A549 (cell line): Measurements from ENCODE around the gene CXCL10. TPM values are rescaled to one million over a fixed set of nuclear protein-coding genes. Genes with fewer than 3 reads are reported as not detected.

Experiments
- ATAC-seq, 2 experiments: fragments of 200-7000 bp in 1 of 2; fragments of >200 bp in 1 of 2; cut with Nextera tagmentation in 1 of 2; cut with Tn5 transposase in 1 of 2; 3 replicates each; pipeline versions ENCODE4 v1.8.0 to v1.9.1; 2018 to 2020; ENCODE audit warnings: mild to moderate bottlenecking in 1 of 2, moderate library complexity in 1 of 2
- CTCF ChIA-PET: fragments of 300-600 bp; sonication (Branson Sonifier 250); formaldehyde crosslinking; extraction: SDS; loops from one replicate; lab custom pipeline; 2021; ENCODE audit warnings: antibody characterized with exemption, inconsistent platforms; lab: Yijun Ruan, JAX
- POLR2A ChIA-PET: fragments of 350-600 bp; formaldehyde crosslinking; extraction: SDS; loops from one replicate; lab custom pipeline; 2021; ENCODE audit warnings: antibody characterized with exemption, inconsistent platforms; lab: Yijun Ruan, JAX
- DNase-seq, 2 experiments: peaks; one replicate each; pipeline versions ENCODE4 v3.0.0 to v3.0.0-alpha.2; 2011 to 2016; ENCODE audit warnings: low read depth in 1 of 2, low spot score in 1 of 2
- FAIRE-seq: peaks from 2 replicates; lab custom pipeline; 2011; peaks lifted over from hg19 to GRCh38; lab: Jason Lieb, UNC
- H3K27ac ChIP-seq, 2 experiments: fragments of >200 bp; sonication (Bioruptor Twin); formaldehyde crosslinking; 3 replicates each; pipeline ENCODE4 v1.5.1; 2016 to 2017
- H3K4me1 ChIP-seq: fragments of >200 bp; sonication (Bioruptor Twin); formaldehyde crosslinking; 3 replicates; pipeline ENCODE4 v1.6.1; 2016
- H3K4me2 ChIP-seq: fragments of >200 bp; sonication (Bioruptor Twin); formaldehyde crosslinking; 3 replicates; pipeline ENCODE4 v1.6.1; 2016
- H3K4me3 ChIP-seq: fragments of >200 bp; sonication (Bioruptor Twin); formaldehyde crosslinking; 3 replicates; pipeline ENCODE4 v1.5.1; 2016
- H3K9me3 ChIP-seq: fragments of >200 bp; sonication (Bioruptor Twin); formaldehyde crosslinking; 3 replicates; pipeline ENCODE4 v1.6.1; 2016
- CBX8 ChIP-seq: fragments of 200-600 bp; sonication (generic); IDR thresholded peaks from 2 replicates; pipeline ENCODE4 v1.6.1; 2016
- CHD2 ChIP-seq: fragments of 150-350 bp; IDR thresholded peaks from 2 replicates; pipeline ENCODE4 v1.6.1; 2014; ENCODE audit warnings: low read length; ENCODE audit not compliant: partially characterized antibody
- CHD4 ChIP-seq: fragments of 200-600 bp; sonication (generic); IDR thresholded peaks from 2 replicates; pipeline ENCODE4 v1.6.1; 2016; ENCODE audit warnings: antibody characterized with exemption, mild to moderate bottlenecking, borderline replicate concordance
- EHF ChIP-seq: fragments of 250-450 bp; sonication (Bioruptor Pico); IDR thresholded peaks from 2 replicates; pipeline ENCODE4 v1.5.0; 2020; ENCODE audit warnings: mild to moderate bottlenecking
- EHMT2 ChIP-seq: fragments of 200-600 bp; sonication (generic); IDR thresholded peaks from 2 replicates; pipeline ENCODE4 v1.6.1; 2016; ENCODE audit warnings: antibody characterized with exemption, low read depth, mild to moderate bottlenecking, moderate library complexity
- EP300 ChIP-seq, 2 experiments: fragments of >200 bp; sonication (Bioruptor Twin); formaldehyde crosslinking; IDR thresholded peaks; 2 replicates in 1 of 2; 3 replicates in 1 of 2; pipeline ENCODE4 v1.6.1; 2016 to 2017
- FOSL2 ChIP-seq, 2 experiments: fragments of 450-650 bp in 1 of 2; fragments of >200 bp in 1 of 2; sonication (Bioruptor Twin) in 1 of 2; formaldehyde crosslinking; IDR thresholded peaks; 2 replicates each; pipeline versions ENCODE4 v1.5.0 to v1.6.1; 2016 to 2020; ENCODE audit warnings: mild to moderate bottlenecking in 1 of 2, moderate library complexity in 1 of 2
- GATA3 ChIP-seq: IDR thresholded peaks from 2 replicates; pipeline ENCODE4 v1.6.1; 2012; ENCODE audit warnings: borderline replicate concordance
- HOXB13 ChIP-seq: fragments of 250-450 bp; sonication (Bioruptor Pico); IDR thresholded peaks from 2 replicates; pipeline ENCODE4 v1.5.0; 2020; ENCODE audit warnings: low read depth, mild to moderate bottlenecking, moderate library complexity
- HOXB5 ChIP-seq: fragments of 250-450 bp; sonication (Bioruptor Pico); IDR thresholded peaks from 2 replicates; pipeline ENCODE4 v1.5.0; 2020; ENCODE audit warnings: mild to moderate bottlenecking, moderate library complexity
- JUN ChIP-seq, 2 experiments: fragments of >200 bp; sonication (Bioruptor Twin); formaldehyde crosslinking; IDR thresholded peaks; 2 replicates in 1 of 2; 3 replicates in 1 of 2; pipeline ENCODE4 v1.6.1; 2016 to 2017
- KDM1A ChIP-seq: fragments of 200-600 bp; sonication (generic); IDR thresholded peaks from 2 replicates; pipeline ENCODE4 v1.6.1; 2016; ENCODE audit warnings: low read depth, mild to moderate bottlenecking
- KDM5A ChIP-seq: fragments of 200-600 bp; sonication (generic); IDR thresholded peaks from 2 replicates; pipeline ENCODE4 v1.6.1; 2016; ENCODE audit warnings: antibody characterized with exemption, mild to moderate bottlenecking
- MAFK ChIP-seq: fragments of 450-650 bp; IDR thresholded peaks from 2 replicates; pipeline ENCODE4 v1.6.1; 2014; ENCODE audit not compliant: partially characterized antibody
- MAZ ChIP-seq: fragments of 150-350 bp; IDR thresholded peaks from 2 replicates; pipeline ENCODE4 v1.6.1; 2014; ENCODE audit warnings: antibody characterized with exemption, low read depth, low read length, borderline replicate concordance
- MYC ChIP-seq: IDR thresholded peaks from 2 replicates; pipeline ENCODE4 v1.6.1; 2012; ENCODE audit warnings: mild to moderate bottlenecking, inconsistent platforms, low read length, improper control_type of control experiment, borderline replicate concordance
- NFE2L2 ChIP-seq: fragments of 150-350 bp; conservative IDR thresholded peaks from 2 replicates; pipeline ENCODE4 v1.6.1; 2014; ENCODE audit warnings: low read length
- POLR2A ChIP-seq: IDR thresholded peaks from 2 replicates; pipeline ENCODE4 v1.6.1; 2012; ENCODE audit warnings: mild to moderate bottlenecking, low read length
- TFCP2L1 ChIP-seq: fragments of 250-450 bp; sonication (Bioruptor Pico); IDR thresholded peaks from 2 replicates; pipeline ENCODE4 v1.5.0; 2021; ENCODE audit warnings: mild to moderate bottlenecking
- TP53 ChIP-seq: fragments of 250-450 bp; sonication (Bioruptor Pico); IDR thresholded peaks from 2 replicates; pipeline ENCODE4 v1.5.0; 2021; ENCODE audit warnings: mild to moderate bottlenecking, moderate library complexity
- ZFP36 ChIP-seq: fragments of 450-650 bp; IDR thresholded peaks from 2 replicates; pipeline ENCODE4 v1.6.1; 2014; ENCODE audit warnings: borderline replicate concordance; ENCODE audit not compliant: partially characterized antibody
- ZNF302 ChIP-seq: fragments of 250-450 bp; sonication (Bioruptor Pico); IDR thresholded peaks from 2 replicates; pipeline ENCODE4 v1.9.0; 2021; ENCODE audit warnings: inconsistent platforms, mild to moderate bottlenecking, moderate library complexity
- WGBS: methylation state at CpG from one replicate; pipeline ENCODE4 v1.1.6; 2017; ENCODE audit errors: missing lambda C conversion rate; 5-methylcytosine and 5-hydroxymethylcytosine counted together
- polyA plus RNA-seq, 4 experiments: library from polyadenylated mRNA; depleted of rRNA in 3 of 4; stranded (reverse); fragments of >200 nt; fragmentation: RNase III in 1 of 4; extraction: RNeasy Plus Mini Kit Qiagen cat#74134 plus additional on column Dnase treatment in 1 of 4; gene quantifications; 2 replicates in 3 of 4; 3 replicates in 1 of 4; pipeline ENCODE4 v1.2.3, GENCODE V29; 2011 to 2017
- TF ChIP-seq, protein P1 (sequence below): fragments of >200 bp; sonication (Bioruptor Twin); formaldehyde crosslinking; IDR thresholded peaks from 3 replicates; pipeline ENCODE4 v1.6.1; 2016
- TF ChIP-seq, protein P2 (sequence below): fragments of >200 bp; sonication (Bioruptor Twin); formaldehyde crosslinking; IDR thresholded peaks from 3 replicates; pipeline ENCODE4 v1.5.1; 2016
- TF ChIP-seq, protein P3 (sequence below): IDR thresholded peaks from 2 replicates; pipeline ENCODE4 v1.6.1; 2012

The CXCL10 gene
- polyA plus RNA-seq, 2 of the 4 experiments (the other 2 are of a cell fraction): not detected

DNA sequence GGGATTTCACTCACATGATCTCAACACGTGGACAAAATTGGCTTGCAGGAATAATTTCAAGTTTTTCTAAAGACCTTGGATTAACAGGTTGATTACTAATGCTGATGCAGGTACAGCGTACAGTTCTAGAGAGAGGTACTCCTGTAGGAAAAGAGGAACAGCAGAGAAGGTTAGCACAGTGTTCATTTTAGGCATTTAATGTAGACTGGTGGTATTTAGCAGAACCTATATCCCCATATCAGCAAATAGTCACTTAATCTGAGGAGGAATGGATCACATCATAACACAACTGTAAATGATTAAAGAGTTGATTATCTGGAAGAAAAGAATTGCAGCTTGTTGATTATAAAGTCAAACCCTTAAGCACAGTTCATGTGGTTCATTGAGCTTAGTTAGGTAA, 620 bp downstream of the CXCL10 start:
- no peak for FAIRE-seq
- no peak overlapping the region for H3K4me2 ChIP-seq

DNA sequence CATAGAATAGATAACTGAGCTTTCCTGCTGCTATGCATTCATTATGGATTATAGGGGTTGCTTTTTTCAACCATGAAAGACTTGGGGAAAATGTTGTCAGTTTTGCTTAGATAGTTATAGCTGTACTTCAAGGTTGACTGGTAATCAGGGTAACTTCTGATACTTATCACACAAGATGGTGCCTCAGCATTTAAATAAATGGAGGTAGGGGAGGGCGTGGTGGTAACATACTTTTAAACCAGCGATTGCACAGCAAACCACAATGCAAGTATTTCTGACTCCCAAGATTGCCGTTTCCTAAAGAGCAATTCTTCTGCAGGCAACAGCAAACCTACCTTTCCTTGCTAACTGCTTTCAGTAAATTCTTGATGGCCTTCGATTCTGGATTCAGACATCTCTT, 1.3 kb downstream of the CXCL10 start:
- H3K9me3 ChIP-seq: no peaks in the 10 kb centered on the region
- DNase-seq (no peak), FAIRE-seq (no peak)
- no peak overlapping the region for H3K4me2 ChIP-seq
- H3K27ac ChIP-seq: no peak overlapping the region
- TF ChIP-seq KDM5A (no peak), HOXB13 (CRISPR knock-in tag) (no peak), GATA3 (no peak), CHD2 (no peak), EHMT2 (no peak), MYC (no peak), ZNF302 (CRISPR knock-in tag) (no peak), MAFK (no peak), KDM1A (no peak), EHF (CRISPR knock-in tag) (no peak), EP300 (IDR thresholded peaks at IDR 0.05) (no peak), ZFP36 (no peak), CBX8 (no peak), MAZ (no peak), HOXB5 (CRISPR knock-in tag) (no peak), CHD4 (no peak), TFCP2L1 (no peak)
- TF ChIP-seq, all 56 proteins: peak for 0
- ChIA-PET POLR2A (no interaction called here), CTCF (no interaction called here)
- Histone ChIP-seq H3K4me3 (no peak overlapping the region), H3K4me1 (no peaks in the 10 kb centered on the region)
- ATAC-seq: no peak
- 44% methylated on average over 4 of the region's 4 CpGs for WGBS

More for the DNA sequence above, 620 bp downstream of the CXCL10 start:
- ChIA-PET CTCF (no interaction called here), POLR2A (no interaction called here)
- H3K27ac ChIP-seq: no peak overlapping the region
- DNase-seq (no peak), ATAC-seq (no peak)
- no peaks in the 10 kb centered on the region for H3K9me3 ChIP-seq
- TF ChIP-seq, protein P1, sequence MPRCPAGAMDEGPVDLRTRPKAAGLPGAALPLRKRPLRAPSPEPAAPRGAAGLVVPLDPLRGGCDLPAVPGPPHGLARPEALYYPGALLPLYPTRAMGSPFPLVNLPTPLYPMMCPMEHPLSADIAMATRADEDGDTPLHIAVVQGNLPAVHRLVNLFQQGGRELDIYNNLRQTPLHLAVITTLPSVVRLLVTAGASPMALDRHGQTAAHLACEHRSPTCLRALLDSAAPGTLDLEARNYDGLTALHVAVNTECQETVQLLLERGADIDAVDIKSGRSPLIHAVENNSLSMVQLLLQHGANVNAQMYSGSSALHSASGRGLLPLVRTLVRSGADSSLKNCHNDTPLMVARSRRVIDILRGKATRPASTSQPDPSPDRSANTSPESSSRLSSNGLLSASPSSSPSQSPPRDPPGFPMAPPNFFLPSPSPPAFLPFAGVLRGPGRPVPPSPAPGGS: no peak
- TF ChIP-seq, protein P2, sequence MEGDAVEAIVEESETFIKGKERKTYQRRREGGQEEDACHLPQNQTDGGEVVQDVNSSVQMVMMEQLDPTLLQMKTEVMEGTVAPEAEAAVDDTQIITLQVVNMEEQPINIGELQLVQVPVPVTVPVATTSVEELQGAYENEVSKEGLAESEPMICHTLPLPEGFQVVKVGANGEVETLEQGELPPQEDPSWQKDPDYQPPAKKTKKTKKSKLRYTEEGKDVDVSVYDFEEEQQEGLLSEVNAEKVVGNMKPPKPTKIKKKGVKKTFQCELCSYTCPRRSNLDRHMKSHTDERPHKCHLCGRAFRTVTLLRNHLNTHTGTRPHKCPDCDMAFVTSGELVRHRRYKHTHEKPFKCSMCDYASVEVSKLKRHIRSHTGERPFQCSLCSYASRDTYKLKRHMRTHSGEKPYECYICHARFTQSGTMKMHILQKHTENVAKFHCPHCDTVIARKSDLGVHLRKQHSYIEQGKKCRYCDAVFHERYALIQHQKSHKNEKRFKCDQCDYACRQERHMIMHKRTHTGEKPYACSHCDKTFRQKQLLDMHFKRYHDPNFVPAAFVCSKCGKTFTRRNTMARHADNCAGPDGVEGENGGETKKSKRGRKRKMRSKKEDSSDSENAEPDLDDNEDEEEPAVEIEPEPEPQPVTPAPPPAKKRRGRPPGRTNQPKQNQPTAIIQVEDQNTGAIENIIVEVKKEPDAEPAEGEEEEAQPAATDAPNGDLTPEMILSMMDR: no peak
- TF ChIP-seq MAZ: no peak
- no peak for TF ChIP-seq TP53 (CRISPR knock-in tag)
- no peak for TF ChIP-seq KDM5A
- TF ChIP-seq FOSL2 (IDR thresholded peaks at IDR 0.05): no peak
- TF ChIP-seq FOSL2 (CRISPR knock-in tag; IDR thresholded peaks at IDR 0.05): no peak
- no peak for TF ChIP-seq JUN (IDR thresholded peaks at IDR 0.05)
- no peak for TF ChIP-seq MYC
- no peak for TF ChIP-seq CHD4
- TF ChIP-seq POLR2A: no peak
- no peak for TF ChIP-seq GATA3
- TF ChIP-seq NFE2L2: no peak
- TF ChIP-seq, protein P3, sequence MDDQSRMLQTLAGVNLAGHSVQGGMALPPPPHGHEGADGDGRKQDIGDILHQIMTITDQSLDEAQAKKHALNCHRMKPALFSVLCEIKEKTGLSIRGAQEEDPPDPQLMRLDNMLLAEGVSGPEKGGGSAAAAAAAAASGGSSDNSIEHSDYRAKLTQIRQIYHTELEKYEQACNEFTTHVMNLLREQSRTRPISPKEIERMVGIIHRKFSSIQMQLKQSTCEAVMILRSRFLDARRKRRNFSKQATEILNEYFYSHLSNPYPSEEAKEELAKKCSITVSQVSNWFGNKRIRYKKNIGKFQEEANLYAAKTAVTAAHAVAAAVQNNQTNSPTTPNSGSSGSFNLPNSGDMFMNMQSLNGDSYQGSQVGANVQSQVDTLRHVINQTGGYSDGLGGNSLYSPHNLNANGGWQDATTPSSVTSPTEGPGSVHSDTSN: no peak
- H3K4me3 ChIP-seq: no peak overlapping the region
- WGBS: 40% methylated on average over 2 of the region's 2 CpGs
- no peaks in the 10 kb centered on the region for H3K4me1 ChIP-seq
